Fibroblast of the conjunctiva (primary cell): ENCODE data around the gene GRIN1.
A peak's percentile ranks its signal among the peaks of the same experiment; 100 is the strongest.

Experiments used
- DNase-seq: peaks from one replicate; pipeline ENCODE4 v3.0.0-alpha.2; 2010; ENCODE audit warnings: low read depth

GRIN1 gene

GRCh38 chr9:137178201-137178938 lies 39.4 kb downstream of the GRIN1 start:
- DNase-seq = no peak

GRCh38 chr9:137178939-137179630 lies 40.1 kb downstream of the GRIN1 start:
- DNase-seq = no peak

GRCh38 chr9:137179761-137180160 lies 40.8 kb downstream of the GRIN1 start:
- no peak for DNase-seq

- no peak for DNase-seq
Observed at GRCh38 chr9:137180491-137180890, 41.5 kb downstream of the GRIN1 start.

- no peak for DNase-seq
Observed at GRCh38 chr9:137181680-137182079, 42.7 kb downstream of the GRIN1 start.

GRCh38 chr9:137182836-137183235 lies 43.9 kb downstream of the GRIN1 start:
- DNase-seq = no peak

GRCh38 chr9:137183980-137184595 lies 45.1 kb downstream of the GRIN1 start:
- no peak for DNase-seq

- DNase-seq = no peak
Observed at GRCh38 chr9:137184881-137185660, 46.1 kb downstream of the GRIN1 start.

GRCh38 chr9:137185921-137186320 lies 47.0 kb downstream of the GRIN1 start:
- no peak for DNase-seq

GRCh38 chr9:137186385-137186784 lies 47.4 kb downstream of the GRIN1 start:
- DNase-seq = no peak

GRCh38 chr9:137187386-137187785 lies 48.4 kb downstream of the GRIN1 start:
- no peak for DNase-seq

DNA sequence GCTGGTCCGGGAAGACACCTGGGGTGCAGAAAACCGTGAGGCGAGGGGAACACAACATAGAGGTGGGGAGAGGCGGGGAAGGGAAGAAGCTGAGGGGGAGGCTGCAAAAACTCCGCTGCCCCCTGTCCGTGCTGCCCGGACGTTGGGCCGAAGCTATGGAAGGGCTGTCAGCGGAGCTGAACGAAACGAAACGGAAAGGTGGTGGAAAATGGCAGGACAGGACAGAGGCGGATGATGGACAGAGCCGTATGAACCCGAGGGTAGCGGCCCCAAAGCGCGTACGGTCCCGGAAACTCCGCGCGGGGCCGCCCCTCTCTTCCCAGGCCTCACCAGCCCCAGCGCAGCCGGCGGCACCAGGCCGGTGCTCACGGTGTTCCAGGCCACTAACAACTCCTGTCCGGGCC lies 49.1 kb downstream of the GRIN1 start:
- DNase-seq = no peak

DNA sequence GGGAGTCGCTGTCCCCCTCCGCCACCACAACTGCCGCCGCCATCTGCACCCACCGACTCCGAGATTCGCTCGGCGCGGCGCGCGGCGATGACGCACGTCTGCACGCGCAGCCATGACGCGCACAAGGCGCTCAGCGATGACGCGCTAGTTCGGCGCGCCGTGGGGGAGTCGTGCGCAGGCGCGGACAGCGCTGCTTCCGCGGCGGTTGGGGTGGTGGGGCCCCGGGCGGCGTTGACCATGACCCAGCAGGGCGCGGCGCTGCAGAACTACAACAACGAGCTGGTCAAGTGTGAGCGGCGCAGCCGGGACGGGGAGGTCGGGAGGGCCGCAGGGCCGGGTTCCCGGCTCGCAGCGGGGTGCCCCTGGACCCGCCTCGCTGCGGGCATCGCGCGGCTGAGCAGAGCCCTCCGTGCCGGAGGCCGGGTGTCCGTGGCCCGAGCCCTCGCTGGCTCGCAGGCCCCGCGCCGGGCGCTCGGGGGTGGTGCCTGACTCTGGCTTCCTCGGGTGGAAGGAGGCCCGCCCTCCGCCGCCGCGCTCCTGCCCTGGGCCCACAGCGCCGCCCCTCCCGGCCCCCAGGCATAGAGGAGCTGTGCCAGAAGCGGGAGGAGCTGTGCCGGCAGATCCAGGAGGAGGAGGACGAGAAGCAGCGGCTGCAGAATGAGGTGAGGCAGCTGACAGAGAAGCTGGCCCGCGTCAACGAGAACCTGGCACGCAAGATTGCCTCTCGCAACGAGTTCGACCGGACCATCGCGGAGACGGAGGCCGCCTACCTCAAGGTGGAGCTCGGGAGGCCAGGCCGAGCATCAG lies 49.7 kb downstream of the GRIN1 start, which contains the start of the genes ANAPC2 and SSNA1:
ANAPC2 (minus strand) TSS at position 71 of the 807 bp plus-strand sequence; CDS start at position 43, 28 bp downstream.
SSNA1 (plus strand) TSS at position 187 of the 807 bp plus-strand sequence; CDS start at position 238, 51 bp downstream.
- peak; percentile 88 for DNase-seq

DNA sequence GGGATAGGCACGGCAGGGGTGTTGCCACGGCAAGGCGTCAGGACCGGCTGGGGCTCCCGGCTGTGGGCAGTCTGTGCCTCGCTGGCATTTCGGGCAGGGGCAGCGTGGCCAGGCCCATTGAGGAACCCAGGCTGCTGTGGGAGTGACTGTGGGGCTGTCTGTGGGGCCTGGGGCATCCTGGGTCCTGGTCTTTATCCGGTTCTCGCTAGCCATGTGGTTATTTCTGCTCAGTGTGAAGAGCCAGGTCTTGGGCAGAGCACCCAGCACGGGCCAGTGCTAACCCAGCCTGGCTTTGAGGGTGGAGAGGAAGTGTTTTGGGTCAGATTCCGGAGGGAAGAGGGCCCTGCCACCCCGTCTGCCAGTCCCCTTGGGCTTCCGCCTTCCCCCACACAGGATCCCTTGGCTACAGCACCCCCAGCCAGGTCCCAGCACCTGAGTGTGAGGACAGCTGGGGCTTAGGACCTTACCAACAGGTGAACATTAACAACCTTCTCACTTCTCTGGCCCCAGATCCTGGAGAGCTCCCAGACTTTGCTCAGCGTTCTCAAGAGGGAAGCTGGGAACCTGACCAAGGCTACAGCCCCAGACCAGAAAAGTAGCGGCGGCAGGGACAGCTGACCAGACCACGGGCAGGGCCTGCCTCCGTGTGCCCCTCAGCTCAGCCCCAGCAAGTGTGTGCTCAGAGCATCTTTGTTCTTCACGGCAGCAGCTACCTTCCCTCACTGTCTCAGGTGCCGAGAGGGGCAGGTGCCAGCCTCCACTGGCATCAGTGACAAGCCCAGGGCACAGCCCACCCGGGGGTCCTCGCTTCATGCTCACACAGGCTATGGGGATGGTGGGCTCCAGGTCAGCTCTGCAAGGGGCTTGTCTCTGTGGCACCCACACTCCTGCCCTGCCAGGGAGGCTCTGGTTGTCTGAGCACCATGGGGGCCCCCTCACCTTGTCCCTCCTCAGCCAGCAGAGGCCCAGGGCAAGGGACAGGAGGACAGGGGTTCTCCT lies 50.6 kb downstream of the GRIN1 start:
- no peak for DNase-seq

DNA sequence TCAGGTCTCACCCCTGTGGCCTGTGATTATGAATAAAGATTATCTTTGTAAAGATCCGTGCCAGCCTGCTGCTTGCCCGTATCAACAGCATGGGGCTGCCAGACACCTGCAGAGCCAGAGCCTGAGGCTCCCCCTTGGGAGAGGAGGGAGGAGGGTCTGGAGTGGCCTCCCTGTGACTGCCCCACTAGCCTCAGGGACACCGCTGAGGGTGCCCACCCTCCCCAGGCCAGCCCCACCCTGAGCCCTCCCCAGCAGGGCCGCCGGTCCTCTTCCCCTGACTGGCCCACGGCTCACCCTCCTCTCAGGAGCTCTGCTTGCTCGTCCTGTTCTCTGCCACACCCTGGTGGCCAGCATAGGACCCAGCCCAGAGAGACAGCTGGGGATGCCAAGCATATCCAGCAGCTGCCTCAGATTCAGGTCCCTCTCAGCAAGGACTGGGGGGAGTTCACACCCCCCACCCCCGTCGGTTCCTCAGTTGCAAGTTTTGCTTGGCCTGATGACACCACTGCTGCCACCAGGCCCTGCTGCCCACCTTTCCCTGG lies 51.4 kb downstream of the GRIN1 start:
- no peak for DNase-seq

DNA sequence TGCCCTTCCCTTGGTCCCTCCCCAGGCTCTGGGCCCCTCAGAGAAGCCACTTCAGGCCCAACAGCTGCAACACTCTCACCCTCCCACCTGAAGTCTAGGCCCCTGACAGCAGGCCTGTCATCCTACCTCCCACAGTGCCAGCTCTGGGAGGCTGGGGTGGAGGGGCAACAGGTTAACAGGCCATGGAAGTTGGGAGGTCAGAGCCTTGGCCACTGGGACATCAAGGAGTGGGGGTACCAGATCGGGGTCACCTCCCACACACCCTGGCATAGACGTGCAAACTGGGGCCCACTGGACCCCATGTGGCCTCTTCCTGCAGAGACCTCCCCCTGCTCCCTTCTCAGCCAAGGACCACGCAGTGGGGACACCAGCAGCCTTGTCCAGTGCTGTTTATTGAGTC lies 52.3 kb downstream of the GRIN1 start:
- no peak for DNase-seq

- no peak for DNase-seq
Observed at GRCh38 chr9:137191691-137192447, 52.9 kb downstream of the GRIN1 start.

DNA sequence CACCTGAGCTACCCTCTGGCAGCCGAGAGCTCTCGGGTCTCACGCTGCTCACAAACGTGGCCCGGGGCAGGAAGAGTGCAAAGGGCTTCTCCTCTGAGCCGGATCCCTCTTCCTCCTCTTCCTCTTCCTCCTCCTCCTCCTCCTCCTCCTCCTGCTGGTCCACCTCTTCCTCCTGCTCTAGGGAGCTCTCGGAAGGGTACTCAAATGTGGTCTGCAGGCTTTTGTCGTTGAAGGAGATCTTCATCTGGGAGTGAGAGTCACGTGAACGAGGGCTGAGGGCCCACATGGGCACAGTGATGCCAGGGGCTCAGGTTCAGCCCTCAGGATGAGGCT lies 53.5 kb downstream of the GRIN1 start:
- DNase-seq = no peak

DNA sequence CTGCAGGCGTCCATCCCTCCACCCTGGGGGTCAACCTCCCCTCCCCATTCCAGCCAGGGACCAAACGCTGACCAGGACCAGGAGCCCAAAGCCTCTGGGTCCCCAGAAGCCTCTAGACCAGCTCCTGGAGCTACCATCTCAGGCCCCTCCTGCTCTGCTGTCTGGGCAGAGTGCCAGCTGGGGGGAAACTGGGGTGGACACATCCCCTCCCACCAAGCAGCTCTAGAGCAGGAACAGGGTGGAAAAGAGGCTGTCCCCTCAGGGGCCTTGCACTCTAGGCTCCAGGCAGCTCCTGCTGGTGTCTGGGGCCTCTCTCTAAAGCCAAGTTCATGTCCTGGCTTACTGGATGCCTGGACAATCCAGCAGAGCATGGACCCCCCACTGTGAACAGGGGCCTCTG lies 53.9 kb downstream of the GRIN1 start:
- DNase-seq = no peak
